Activated naive CD8-positive, alpha-beta T cell treated with anti-CD3 and anti-CD28 coated beads, Interleukin-2, amount 50 U/mL, for 24 hours (primary cell): ENCODE measurements around the gene BARHL2.

ENCODE experiments used
- ATAC-seq: fragments of 150-1000 bp; cut with Tn5 transposase; one replicate; pipeline ENCODE4 v1.10.0; 2021
- DNase-seq: peaks from one replicate; pipeline ENCODE4 v3.0.0; 2021
- H3K27ac Mint-ChIP-seq: one replicate; pipeline ENCODE4 v1.8.0; 2021; ENCODE audit warnings: mild to moderate bottlenecking, mixed read lengths
- H3K27me3 Mint-ChIP-seq: one replicate; pipeline ENCODE4 v1.8.0; 2021; ENCODE audit warnings: mixed read lengths
- H3K36me3 Mint-ChIP-seq: one replicate; pipeline ENCODE4 v1.8.0; 2021; ENCODE audit warnings: low read depth, mixed read lengths
- H3K4me1 Mint-ChIP-seq: one replicate; pipeline ENCODE4 v1.8.0; 2021; ENCODE audit warnings: mixed read lengths
- H3K4me3 Mint-ChIP-seq: one replicate; pipeline ENCODE4 v1.8.0; 2021; ENCODE audit warnings: mild to moderate bottlenecking, moderate library complexity, mixed read lengths
- H3K9me3 Mint-ChIP-seq: one replicate; pipeline ENCODE4 v1.8.0; 2021; ENCODE audit warnings: mixed read lengths

The BARHL2 gene

DNA sequence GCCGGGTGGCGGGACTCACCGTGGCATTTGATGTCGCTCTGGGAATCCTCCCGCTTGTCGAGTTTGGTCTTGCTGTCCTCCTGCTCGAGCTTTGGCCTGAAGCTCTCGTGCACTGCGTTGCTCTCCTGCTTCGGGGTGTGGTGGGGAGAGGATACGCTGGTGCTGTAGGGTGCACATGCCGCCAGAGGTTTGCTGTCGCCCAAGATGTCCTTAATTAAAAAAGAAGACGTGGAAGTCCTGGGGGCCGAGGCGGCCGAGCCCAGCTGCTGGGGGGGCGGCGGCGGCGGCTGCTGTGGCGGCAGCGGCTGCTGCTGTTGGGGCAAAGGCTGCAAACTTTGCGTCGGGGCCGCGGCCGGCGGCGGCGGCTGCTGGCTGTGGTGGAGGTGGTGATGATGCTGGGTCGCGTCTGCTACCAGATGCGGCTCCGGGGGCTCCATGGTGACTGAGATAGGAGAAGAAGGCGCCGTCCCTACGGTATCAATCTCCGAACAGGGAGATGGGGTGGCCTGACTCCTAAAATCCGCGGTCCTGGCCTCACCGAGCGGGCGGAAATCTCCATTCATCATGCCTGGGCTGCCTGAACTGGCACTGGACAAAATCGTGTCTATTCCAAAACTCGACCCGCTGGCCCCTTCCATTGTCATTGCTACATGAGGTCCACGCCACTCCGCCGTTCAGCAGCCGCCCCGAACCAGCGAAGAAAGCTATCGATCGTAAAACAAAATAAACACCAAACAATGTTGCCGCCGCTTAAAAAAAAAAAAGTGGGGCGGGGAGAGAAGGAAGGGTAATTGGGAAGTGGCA lies at the start of gene BARHL2:
TSS of gene BARHL2 (minus strand) at position 751 of the 804 bp plus-strand sequence. CDS start at position 644, 107 bp downstream.
- no peak for DNase-seq
- Mint-ChIP-seq H3K4me1 (peaks cover 22% of the 10 kb centered on the region), H3K9me3 (peaks cover 13% of the 10 kb centered on the region), H3K4me3 (peak within 1 kb of the TSS; percentile 67), H3K27me3 (peaks cover 85% of the 10 kb centered on the region), H3K27ac (peak within 1 kb of the TSS; percentile 65), H3K36me3 (peaks cover 25% of the 10 kb centered on the region)
- ATAC-seq, result no peak

DNA sequence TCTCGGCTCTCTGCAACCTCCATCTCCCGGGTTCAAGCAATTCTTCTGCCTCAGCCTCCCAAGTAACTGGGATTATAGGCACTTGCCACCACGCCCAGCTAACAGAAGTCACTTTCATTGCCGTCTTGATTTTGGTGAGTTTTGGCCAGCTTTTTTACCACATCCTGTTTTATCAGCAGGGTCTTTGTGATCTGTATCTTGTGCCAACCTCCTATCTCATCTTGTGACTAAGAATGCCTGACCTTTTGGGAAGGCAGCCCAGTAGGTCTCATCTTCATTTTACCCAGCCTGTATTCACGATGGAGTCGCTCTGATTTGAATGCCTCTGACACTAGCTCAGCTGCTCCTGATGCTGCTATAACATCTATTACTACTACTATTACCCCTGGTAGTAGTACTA lies 46.8 kb upstream of the BARHL2 start:
- no peaks in the 10 kb centered on the region for H3K36me3 Mint-ChIP-seq
- H3K4me1 Mint-ChIP-seq, result peaks cover 9% of the 10 kb centered on the region
- no peak overlapping the region for H3K4me3 Mint-ChIP-seq
- H3K9me3 Mint-ChIP-seq, result peaks cover 4% of the 10 kb centered on the region
- ATAC-seq, result peak; percentile 72
- no peak for DNase-seq
- H3K27ac Mint-ChIP-seq, result peak overlapping the region; percentile 66
- H3K27me3 Mint-ChIP-seq, result peaks cover 43% of the 10 kb centered on the region

DNA sequence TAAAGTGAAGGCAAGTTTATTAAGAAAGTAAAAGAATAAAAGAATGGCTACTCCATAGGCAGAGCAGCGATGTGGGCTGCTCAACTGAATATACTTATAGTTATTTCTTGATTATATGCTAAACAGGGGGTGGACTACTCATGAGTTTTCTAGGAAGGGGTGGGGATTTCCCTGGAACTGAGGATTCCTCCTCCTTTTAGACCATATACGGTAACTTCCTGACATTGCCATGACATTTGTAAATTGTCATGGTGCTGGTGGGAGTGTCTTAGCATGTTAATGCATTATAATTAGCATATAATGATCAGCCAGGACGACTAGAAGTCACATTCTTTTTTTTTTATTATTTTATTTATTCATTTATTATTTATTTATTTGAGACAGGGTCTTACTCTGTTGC lies 46.4 kb upstream of the BARHL2 start:
- H3K9me3 Mint-ChIP-seq, result peaks cover 4% of the 10 kb centered on the region
- no peak for DNase-seq
- peaks cover 41% of the 10 kb centered on the region for H3K27me3 Mint-ChIP-seq
- no peak overlapping the region for H3K27ac Mint-ChIP-seq
- H3K4me3 Mint-ChIP-seq, result no peak overlapping the region
- ATAC-seq, result no peak
- H3K4me1 Mint-ChIP-seq, result peaks cover 9% of the 10 kb centered on the region
- H3K36me3 Mint-ChIP-seq, result no peaks in the 10 kb centered on the region

DNA sequence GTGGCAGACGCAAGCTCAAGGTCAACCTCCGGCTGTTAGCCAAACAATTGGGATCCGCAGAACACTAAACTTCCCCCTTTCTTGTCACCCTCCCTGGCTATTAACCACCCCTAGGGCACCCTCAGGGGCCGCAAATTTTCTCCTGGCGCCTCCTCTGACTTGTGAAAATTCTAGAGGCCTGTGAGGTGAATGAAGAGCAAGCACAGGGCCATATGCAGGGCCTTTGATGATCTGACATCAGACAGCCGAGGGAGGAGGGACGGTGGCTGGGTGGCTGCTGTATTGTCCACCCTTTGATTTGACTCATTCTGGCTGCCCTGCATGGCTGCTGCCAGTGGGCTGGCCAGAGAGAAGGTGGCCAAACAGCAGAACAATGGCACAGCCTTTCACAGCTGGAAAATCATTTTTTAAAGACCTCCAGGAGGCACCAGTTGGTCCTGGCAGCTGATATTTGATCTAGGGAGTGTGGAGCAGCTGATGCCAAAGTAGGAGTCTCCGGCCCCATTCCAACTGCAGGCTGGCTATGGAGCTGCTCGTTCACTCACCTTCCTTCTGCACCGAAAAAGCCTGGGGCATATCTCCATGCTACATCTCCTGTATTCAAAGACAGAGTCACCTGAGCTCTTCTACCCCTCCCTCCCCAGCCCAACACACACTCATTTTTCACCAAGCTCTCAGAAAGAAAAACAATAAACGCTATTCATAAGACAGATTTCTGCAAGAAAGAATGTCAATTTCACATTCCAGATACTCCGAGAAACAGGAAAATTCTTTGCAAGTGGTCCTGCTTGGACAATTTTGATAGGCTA lies 44.9 kb upstream of the BARHL2 start:
- no peaks in the 10 kb centered on the region for H3K36me3 Mint-ChIP-seq
- H3K27me3 Mint-ChIP-seq, result peaks cover 41% of the 10 kb centered on the region
- ATAC-seq, result no peak
- H3K4me1 Mint-ChIP-seq, result peaks cover 9% of the 10 kb centered on the region
- no peak overlapping the region for H3K4me3 Mint-ChIP-seq
- no peak for DNase-seq
- no peak overlapping the region for H3K27ac Mint-ChIP-seq
- peaks cover 4% of the 10 kb centered on the region for H3K9me3 Mint-ChIP-seq

DNA sequence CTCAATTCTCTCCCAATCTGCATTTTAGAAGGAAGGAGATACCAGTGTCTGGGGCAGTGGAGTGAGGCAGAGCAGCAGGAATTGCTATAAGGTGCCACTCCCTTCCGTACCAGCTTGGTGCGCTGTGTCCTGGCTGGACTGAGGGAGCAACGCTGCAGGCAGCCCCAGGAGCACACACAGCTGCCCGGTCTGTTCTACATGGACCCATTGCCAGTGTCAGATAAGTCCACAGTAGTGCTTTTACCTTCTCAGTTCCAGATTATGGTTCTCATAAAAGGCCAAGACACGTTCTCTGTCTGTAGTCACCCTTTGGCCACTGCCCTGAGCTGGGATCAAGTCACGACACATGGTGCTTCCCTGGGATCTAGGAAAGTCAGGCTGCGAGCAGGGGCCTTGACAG lies 44.1 kb upstream of the BARHL2 start:
- no peak for ATAC-seq
- DNase-seq, result no peak
- peaks cover 9% of the 10 kb centered on the region for H3K4me1 Mint-ChIP-seq
- H3K4me3 Mint-ChIP-seq, result no peak overlapping the region
- H3K36me3 Mint-ChIP-seq, result no peaks in the 10 kb centered on the region
- H3K9me3 Mint-ChIP-seq, result peaks cover 4% of the 10 kb centered on the region
- no peak overlapping the region for H3K27ac Mint-ChIP-seq
- peaks cover 42% of the 10 kb centered on the region for H3K27me3 Mint-ChIP-seq

DNA sequence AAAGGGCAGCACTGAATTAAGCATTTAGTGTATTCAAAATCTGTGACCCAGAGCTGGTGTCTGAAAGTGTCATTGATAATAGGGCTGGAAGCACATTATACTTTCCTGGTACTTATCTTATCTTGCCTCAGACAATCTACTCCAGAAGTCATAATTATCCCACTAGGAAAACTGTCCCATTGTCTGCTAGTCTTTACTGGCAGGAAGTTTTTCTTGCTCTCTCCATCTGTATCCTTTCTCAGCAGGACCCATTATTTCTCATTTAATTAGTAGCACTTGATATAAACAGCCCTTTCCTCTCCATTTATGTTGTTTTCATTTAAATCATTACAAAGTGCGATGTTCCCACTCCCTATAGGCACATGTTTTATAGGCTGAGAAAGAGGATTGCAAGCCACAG lies 36.5 kb upstream of the BARHL2 start:
- ATAC-seq, result no peak
- peaks cover 29% of the 10 kb centered on the region for H3K27me3 Mint-ChIP-seq
- no peak overlapping the region for H3K27ac Mint-ChIP-seq
- DNase-seq, result no peak
- no peak overlapping the region for H3K4me3 Mint-ChIP-seq
- H3K9me3 Mint-ChIP-seq, result no peaks in the 10 kb centered on the region
- no peaks in the 10 kb centered on the region for H3K4me1 Mint-ChIP-seq
- no peaks in the 10 kb centered on the region for H3K36me3 Mint-ChIP-seq

DNA sequence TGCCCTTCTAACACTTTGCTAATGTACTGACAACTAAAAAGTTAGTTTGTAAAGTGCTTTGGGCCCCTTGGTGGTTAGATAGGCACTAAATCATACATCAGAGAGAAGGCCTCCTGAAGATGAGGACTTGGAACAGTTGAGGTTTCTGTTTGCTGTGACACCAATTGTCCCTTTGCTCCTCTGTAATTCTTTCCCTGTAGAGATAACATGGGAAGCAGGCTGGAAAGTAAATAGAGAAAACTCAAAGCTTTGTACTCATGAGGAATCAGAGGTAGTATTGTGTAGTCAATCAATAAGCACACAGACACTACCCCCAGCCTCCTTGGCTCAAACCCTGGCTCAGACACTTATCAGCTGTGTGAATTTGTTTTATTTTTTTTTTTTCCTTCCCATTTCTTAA lies 31.6 kb upstream of the BARHL2 start:
- ATAC-seq (no peak), DNase-seq (no peak)
- H3K27me3 Mint-ChIP-seq, result peaks cover 18% of the 10 kb centered on the region
- H3K4me3 Mint-ChIP-seq, result no peak overlapping the region
- no peaks in the 10 kb centered on the region for H3K9me3 Mint-ChIP-seq
- no peak overlapping the region for H3K27ac Mint-ChIP-seq
- H3K4me1 Mint-ChIP-seq, result no peaks in the 10 kb centered on the region
- H3K36me3 Mint-ChIP-seq, result no peaks in the 10 kb centered on the region

DNA sequence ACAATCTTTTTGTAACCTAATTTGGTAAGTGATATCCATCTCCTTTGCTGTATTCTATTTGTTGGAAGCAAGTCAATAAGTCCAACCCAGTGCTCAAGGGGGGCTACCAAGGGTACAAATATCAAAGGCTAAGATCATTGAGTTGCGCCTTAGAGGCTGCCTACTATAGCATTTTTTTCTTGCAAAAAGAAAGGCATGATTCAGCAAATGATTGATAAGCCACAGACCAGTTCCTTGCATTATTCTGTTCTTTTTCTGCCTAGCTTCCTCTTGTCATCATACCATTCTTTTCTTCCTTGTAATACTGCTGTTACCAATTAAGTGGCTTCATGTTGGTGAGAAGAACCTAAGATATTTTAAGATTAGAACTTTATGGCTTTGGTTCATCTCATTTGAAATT lies 29.8 kb upstream of the BARHL2 start:
- peaks cover 14% of the 10 kb centered on the region for H3K27me3 Mint-ChIP-seq
- H3K36me3 Mint-ChIP-seq, result no peaks in the 10 kb centered on the region

DNA sequence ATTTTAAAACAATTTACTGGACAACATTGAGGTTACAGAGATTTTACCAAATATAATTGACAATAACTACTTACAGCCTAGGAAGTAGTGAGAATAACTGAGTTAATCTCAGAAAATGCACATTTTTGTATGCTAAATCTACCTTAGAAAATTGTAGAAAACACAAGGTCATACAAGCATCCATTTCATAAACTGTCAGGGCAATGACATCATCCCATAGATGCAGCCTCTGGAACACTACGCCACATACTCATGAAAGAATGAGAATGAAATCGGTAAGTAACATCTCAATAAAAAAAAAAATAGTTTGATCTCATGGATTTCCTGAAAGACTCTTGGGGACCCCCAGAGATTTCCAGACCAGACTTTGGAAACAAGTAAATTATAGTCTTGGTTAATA lies 28.9 kb upstream of the BARHL2 start:
- H3K27me3 Mint-ChIP-seq, result peaks cover 14% of the 10 kb centered on the region
- ATAC-seq (no peak), DNase-seq (no peak)
- no peaks in the 10 kb centered on the region for H3K9me3 Mint-ChIP-seq
- no peaks in the 10 kb centered on the region for H3K4me1 Mint-ChIP-seq
- no peak overlapping the region for H3K4me3 Mint-ChIP-seq
- H3K27ac Mint-ChIP-seq, result no peak overlapping the region
- no peaks in the 10 kb centered on the region for H3K36me3 Mint-ChIP-seq

More for the DNA sequence above, 29.8 kb upstream of the BARHL2 start:
- ATAC-seq (no peak), DNase-seq (no peak)
- no peak overlapping the region for H3K27ac Mint-ChIP-seq
- no peaks in the 10 kb centered on the region for H3K4me1 Mint-ChIP-seq
- no peak overlapping the region for H3K4me3 Mint-ChIP-seq
- H3K9me3 Mint-ChIP-seq, result no peaks in the 10 kb centered on the region

DNA sequence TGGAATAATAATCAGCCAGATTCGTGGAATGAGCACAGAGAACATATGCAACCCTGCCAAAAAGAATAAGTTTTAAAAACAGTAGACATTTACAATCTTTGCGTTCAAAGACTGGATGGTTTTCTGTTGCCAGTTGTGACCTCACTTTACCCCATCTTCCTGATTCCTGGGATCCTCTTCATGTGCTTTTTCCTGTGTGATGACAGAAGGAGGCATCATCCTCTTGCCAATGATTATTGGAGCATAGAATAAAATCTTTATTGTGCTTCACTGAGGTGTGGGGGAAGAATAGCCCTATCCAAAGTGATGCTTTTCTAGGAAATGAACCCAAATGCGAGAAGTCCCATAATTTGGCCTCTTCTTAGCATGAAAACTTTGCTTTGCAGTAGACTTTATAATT lies 15.0 kb upstream of the BARHL2 start:
- no peak overlapping the region for H3K27ac Mint-ChIP-seq
- no peak overlapping the region for H3K4me3 Mint-ChIP-seq
- peaks cover 26% of the 10 kb centered on the region for H3K4me1 Mint-ChIP-seq
- no peak for DNase-seq
- H3K9me3 Mint-ChIP-seq, result no peaks in the 10 kb centered on the region
- H3K36me3 Mint-ChIP-seq, result peaks cover 4% of the 10 kb centered on the region
- no peak for ATAC-seq
- H3K27me3 Mint-ChIP-seq, result peaks cover 76% of the 10 kb centered on the region

DNA sequence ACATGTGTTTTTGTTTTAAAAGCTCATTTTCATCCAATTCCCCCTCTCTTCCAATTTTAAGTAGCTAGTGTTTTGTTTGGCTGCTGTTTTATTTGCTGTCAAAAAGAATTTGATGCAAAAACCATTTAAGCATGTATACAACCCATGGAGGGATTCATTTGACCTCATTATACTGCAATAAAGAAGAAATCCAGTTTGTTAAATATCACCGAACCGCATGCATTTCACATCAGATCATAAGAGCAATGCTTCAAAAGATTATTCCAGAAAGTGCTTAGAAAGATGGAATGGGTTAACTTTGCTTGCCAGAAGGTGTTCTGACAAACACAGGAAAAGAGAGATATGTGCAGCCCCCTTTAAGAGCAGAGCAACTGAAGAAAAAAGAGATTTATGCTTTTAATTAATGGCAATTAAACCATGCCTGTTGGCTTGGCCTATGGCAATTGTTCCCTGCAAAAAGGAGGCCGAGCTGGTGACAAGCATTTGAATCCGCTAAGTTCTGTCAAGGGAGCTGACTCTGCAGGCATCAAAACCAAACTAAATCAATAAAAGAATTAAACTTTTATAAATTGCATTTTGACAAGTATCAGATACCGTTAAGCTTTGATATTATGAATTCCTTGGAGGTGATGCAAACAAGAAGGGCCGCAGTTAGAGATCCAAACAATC lies 14.4 kb upstream of the BARHL2 start:
- Mint-ChIP-seq H3K36me3 (peaks cover 4% of the 10 kb centered on the region), H3K9me3 (no peaks in the 10 kb centered on the region), H3K4me1 (peaks cover 26% of the 10 kb centered on the region), H3K27ac (no peak overlapping the region), H3K4me3 (no peak overlapping the region), H3K27me3 (peaks cover 81% of the 10 kb centered on the region)
- no peak for DNase-seq
- no peak for ATAC-seq

DNA sequence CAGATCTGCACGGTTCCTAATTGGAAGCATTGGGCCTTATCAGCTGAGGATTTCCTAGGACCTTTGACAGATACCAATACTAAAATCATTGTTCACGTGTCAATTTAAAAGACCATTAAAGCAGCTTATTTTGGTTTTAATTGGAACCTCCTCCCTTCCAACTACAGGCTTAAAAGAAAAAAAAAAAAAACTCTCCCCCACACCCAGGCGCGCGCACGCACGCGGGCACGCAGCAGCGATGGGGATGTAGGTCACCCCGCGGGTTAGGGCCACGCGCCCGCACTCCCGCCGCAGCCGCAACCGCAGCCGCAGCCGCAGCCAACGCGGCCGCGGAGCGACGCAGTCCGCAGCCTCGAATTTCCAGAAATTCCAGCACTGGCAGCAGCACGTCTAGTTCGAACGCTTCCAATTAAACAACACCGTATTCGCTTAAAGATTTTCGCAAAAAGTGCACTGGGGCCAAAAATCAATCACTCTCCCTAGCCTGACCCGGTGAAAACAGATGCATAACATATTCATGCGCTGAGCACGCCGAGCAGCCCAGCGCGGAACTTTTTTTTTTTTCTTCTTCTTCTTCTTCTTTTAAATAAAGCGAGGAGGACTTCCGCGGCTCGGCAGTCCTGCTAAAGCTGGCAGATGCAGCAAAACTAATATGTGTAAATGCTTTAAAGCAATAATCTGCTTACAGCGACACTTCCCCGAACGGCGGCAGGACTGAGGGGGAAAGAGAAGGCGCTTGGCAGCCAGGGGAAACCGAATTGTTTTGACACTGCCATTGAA lies 13.3 kb upstream of the BARHL2 start:
- peaks cover 37% of the 10 kb centered on the region for H3K4me1 Mint-ChIP-seq
- H3K27me3 Mint-ChIP-seq, result peaks cover 89% of the 10 kb centered on the region
- DNase-seq (no peak), ATAC-seq (no peak)
- peak overlapping the region; percentile 20 for H3K27ac Mint-ChIP-seq
- peaks cover 4% of the 10 kb centered on the region for H3K9me3 Mint-ChIP-seq
- H3K4me3 Mint-ChIP-seq, result peak overlapping the region; percentile 50
- peaks cover 11% of the 10 kb centered on the region for H3K36me3 Mint-ChIP-seq

DNA sequence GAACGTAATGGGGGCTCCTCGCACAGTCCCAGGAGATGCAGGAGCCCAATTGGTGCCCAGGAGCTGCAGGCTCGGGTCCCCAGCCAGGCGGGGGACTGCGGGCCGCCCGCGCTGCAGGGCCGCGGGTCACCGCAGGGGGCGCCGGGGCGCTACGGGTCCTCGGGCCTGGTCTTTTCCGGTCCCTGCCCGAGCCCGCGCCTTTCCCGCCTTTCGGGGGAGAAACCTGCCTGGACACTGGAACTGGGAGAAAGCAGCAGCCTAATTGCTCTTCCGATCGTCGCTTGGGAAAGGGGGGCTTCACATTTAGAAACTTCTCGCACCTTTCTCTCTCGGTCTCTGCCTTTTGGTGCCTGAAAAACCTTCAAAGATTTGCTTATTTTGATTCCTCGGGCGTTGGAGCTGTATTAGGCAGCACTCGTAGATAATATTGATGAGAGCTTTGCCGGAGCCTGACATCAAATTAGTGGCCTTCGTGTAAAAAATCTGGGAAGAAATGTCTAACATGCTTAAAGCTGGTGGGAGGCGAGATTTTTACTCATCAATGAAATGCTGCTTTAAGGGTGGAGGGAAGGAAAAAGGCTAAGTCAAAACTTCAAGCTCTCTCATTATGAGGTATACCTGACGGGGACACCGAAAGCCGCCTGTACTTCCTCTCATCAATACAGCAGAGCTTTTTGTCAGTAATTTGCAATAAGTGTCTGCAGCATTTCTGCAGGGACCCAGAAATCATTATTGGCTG lies 12.6 kb upstream of the BARHL2 start:
- Mint-ChIP-seq H3K27ac (no peak overlapping the region), H3K9me3 (peaks cover 4% of the 10 kb centered on the region), H3K4me3 (peak overlapping the region; percentile 33), H3K4me1 (peaks cover 42% of the 10 kb centered on the region), H3K27me3 (peaks cover 91% of the 10 kb centered on the region), H3K36me3 (peaks cover 11% of the 10 kb centered on the region)
- DNase-seq (peak; percentile 46), ATAC-seq (no peak)
